HG03097 (cell line): ENCODE measurements around the gene TREM2.
"Not testable (repeated sequence)": the region's sequence is repeated elsewhere in the genome, so short reads cannot be mapped to it uniquely, and the experiment has no call there.

Experiments
- ATAC-seq: cut with Tn5 transposase; IDR thresholded peaks from one replicate; pipeline ENCODE4 v1.9.1; 2021; ENCODE audit not compliant: unreplicated experiment, low FRiP score

TREM2 gene

DNA sequence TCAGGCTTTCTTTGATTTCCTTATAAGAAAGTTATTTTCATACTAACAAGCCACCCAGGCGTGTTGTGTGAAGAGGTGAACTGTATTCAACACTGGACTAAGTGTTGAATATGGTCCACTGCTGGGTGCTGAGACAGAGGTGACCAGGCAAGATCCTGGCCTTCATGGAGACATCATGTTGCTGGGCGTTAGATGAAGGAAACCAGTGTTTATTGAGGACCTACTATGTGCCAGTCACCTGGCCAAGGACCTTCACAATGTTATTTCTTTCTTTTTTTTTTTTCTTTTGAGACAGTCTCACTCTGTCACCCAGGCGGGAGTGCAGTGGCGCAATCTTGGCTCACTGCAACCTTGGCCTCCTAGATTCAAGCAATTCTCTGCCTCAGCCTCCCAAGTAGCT lies 6.9 kb downstream of the TREM2 start:
- ATAC-seq: no peak

DNA sequence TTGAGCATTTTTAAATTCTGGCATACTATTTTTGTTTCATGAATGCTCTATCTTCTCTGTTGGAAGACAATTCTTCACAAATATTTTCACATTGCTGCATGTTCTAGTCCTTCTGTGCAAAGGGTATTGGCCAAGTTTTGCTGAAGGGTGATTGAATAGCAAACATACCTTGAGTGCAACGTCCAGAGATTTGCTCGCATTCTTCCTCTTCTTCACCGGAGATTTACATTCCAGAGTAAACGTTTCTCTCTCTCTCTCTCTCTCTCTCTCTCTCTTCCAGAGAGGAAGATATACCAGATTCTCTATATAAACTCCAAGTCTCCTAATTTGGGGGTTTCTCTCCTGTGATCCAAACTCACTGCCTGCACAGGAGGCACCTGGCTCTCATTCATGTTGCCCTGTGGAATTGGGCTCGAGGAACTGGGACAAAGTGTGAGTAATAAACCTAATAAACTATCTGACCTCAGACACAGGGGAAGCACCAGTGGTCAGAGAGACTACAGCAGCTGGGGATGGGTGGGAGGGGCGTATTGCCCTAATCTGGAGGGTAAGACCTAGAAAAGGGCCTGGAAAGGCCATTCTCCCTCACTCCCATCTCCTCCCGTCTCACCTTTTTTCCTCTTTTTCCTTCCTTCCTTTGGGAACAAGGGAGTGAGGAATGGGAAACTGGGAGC lies 7.6 kb downstream of the TREM2 start:
- ATAC-seq: no peak

GRCh38 chr6:41153992-41154625 lies 8.8 kb downstream of the TREM2 start, which contains the start of gene TREML1:
TSS of gene TREML1 (minus strand) at chr6:41154347. CDS start at chr6:41154288, 59 bp downstream.
- ATAC-seq: no peak

DNA sequence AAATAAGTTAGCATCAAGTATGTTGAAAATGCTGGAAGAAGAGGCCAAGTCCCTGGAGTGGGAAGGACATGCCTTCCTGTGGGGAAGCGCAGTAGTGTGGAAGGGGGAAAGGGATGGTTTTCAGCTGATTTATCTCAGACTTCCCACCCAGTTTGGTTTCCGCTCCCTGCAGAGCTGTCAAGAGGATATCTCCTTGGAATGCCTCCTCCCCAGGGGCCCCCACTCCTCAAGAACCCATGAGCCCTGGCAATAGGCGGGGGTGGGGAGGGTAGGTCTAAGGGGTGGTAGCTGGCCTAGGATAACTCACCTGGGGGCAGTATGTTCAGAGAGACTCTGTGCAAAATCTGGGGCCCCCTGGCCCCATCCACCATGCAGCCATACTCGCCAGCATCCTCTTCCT lies 9.5 kb downstream of the TREM2 start:
- no peak for ATAC-seq

DNA sequence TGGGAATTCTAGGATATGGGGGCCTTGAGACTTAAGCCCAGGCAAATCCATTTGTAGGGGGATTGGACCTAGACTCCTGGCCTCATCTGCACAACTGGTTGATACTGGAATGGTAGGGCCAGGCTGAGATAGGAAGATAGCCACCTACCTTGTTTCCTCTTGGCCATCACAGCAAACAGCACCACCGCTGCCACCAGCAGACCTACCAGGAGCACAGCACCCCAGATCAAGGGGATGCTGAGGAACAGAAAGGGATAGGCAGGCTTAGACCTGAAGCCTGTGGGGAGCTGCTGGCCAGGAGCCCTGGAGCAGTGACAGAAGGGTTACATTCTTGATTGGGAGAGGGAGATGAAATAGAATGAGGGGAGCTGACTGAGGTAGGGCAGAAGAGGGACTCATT lies 12.2 kb downstream of the TREM2 start:
- no peak for ATAC-seq

DNA sequence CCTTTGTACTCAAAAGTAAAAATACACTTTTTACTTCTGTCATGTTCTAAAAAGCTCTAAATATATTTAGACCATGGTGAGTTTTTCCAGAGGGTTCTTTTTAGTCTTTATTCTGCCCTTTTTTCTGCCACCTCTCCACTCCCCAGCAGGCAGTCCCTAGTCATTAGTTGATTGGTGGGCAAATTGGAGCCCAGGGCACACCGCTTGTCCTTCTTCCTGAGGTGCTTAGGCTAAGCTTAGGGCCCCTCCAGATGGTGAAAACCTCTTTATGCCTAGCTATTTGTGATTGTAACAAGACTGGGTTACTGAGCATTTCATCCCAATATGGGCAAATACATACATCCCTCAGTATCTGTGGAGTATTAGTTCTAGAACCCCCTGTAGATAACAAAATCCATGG lies 15.0 kb downstream of the TREM2 start:
- no peak for ATAC-seq

DNA sequence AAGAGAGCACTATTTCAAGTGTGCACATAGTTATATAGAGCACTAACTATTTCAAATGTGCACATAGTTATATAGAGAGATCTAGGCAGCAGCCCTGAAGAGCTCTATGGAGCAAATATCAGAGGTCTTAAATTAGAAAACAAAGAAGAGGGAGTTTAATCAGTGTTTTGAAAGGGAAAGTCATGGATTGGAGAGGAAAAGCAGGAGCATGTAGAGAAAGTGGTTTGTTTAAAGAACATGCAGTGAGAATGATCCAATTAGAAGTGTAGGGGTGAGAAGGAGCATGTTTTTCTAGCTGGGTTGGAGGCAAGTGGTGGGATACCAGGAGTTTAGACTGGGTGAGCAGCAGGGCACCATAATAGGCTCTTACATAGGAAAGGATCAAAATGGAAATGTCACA lies 26.0 kb downstream of the TREM2 start:
- ATAC-seq: no peak

DNA sequence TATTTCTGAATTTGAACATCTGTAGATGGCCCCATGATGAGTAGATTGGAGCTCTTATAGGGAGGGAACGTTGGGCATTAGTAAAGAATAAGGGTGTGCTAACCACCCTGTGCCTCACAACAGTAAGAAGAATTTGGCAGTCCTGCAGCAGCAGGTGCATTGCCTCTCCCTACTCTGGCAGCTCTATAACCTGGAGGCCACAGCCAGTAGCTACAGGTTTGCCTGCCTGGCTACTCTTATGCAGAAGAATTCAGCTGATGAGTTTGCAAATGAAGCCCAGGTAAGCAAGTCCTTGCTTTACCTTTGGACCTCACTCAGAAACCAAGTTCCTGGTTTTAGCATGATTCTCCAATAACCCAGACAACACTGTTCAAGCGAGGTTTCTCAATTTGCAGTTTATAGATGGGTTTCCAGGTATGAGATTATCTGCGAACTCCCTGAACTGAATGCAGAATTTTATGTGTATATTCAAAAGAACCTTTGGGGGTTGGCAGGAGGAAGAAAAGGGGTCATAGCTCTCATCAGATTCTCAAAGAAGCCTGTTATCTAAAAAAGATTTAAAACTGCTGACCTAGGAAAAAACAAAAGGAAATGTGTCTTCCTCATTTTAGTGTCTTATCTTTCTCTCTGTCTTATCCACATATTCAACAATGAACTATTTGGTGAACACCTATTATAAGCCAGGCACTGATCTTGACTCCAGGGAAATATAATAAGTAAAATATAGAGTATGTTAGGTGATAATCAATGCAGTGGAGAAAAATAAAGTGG lies 27.7 kb downstream of the TREM2 start:
- no peak for ATAC-seq

GRCh38 chr6:41132254-41132653 lies 30.7 kb downstream of the TREM2 start:
- ATAC-seq: no peak

GRCh38 chr6:41125282-41125681 lies 37.6 kb downstream of the TREM2 start:
- ATAC-seq: no peak

DNA sequence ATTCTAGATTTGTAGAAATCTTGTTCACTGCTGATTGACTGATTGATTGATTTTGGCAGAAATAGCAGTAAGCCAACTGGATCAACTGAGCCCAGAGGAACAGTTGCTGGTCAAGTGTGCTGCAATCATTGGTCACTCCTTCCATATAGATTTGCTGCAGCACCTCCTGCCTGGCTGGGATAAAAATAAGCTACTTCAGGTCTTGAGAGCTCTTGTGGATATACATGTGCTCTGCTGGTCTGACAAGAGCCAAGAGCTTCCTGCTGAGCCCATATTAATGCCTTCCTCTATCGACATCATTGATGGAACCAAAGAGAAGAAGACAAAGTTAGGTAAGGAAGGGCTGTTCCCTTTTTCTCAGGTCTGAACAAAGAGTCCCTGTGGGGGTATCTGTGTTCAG lies 40.0 kb downstream of the TREM2 start:
- no peak for ATAC-seq

- ATAC-seq: no peak
Measured at GRCh38 chr6:41122373-41122772, 40.5 kb downstream of the TREM2 start.

DNA sequence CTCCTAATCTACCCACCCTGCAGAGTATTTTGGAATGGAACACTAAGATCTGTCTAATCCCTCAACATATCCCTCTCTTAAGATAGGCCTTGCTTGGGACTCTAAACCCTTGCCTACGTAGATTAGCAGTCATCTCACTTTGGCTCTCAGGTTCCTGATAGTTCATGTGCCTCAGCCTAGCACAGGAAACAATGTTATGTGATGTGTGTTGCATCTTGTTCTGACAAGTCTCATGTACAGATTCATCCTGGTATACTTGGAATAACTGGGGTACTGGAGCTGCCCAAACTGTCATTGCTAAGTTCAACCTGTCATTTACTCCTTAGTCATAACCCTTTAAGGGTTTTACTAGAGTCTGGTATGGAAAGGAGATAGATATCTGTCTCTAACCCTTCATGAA lies 42.9 kb downstream of the TREM2 start:
- ATAC-seq: no peak

DNA sequence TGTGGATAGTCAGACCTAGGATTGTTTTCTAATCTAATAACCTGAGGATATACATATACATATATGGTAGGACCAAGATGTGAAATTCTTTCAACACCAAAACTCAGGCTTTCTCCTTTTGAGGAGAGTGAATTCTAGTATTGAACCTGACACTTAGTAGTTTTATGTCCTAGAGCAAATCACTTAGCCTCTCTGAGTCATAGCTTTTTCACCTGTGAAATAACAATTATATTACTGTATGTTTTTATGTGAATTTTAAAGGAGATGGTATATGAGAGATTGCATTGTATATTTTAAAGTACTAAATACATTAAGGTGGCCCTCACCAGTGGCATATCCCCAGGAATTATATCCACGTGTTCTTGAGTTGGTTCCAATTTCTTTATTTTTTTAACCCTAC lies 43.4 kb downstream of the TREM2 start:
- no peak for ATAC-seq

DNA sequence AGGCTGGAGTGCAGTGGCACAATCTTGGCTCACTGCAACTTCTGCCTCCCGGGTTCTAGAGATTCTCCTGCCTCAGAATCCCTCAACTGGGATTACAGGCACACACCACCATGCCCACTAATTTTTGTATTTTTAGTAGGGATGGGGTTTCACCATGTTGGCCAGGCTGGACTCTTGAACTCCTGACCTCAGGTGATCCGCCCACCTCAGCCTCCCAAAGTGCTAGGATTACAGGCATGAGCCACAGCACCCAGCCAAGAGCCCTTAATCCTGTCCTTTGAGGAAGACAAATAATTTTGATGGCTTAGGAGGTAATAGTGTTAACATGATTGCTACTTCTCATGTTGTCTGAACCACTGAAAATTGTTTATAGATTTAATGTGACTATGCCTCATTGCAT lies 47.9 kb downstream of the TREM2 start:
- ATAC-seq: not testable (repeated sequence)

DNA sequence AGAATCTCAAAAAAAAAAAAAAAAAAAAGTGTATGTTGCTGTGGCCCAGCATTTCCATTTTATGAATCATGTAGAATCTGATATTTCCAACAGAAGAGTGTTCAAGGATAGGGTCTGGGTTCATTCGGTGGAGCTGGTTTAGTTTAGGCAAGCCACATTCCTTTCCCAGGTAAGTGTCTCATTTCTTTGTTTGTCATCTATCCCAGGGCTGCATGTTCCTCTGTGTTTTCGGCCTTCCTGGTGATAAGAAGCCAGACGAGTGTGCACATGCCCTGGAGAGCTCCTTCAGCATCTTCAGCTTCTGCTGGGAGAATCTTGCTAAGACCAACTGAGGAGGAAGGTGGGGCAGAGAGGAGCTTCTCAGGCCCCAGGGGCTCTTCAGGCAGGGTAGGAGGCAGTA lies 51.9 kb downstream of the TREM2 start:
- no peak for ATAC-seq
